ENCODE data around the gene BHLHE41.

The BHLHE41 gene

DNA sequence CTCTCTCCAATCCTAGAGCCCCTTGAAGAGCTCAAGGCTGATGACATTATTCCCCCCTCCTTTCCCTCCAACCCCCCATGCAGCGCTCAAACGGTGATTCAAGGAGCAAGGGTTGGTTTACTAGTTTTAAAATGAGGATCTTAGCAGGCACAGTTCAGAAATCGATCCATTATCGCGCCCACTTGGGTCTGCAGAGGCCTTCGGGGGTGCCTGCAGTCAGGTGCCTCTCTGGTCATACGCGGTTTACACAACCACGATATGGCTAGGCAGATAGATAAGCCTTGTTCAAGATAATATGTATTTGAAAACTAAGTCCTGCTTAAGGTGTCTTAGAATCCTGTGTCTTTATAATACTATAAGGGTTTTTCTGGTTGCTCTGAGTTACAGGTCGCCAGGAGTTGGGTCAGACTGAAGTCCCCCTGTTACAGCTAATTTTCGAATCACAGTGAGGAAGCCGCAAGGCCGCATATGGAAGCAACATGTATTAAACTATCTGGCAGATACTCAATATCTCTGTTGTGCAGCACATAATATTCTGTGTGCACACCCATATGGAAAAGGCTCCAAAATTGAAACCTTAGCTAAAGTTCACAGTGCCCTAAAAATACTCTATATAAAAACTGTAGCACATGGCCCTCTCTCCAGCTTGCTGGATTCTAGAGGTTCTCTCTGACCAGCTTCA is 10.0 kb downstream of the BHLHE41 start:
- peak overlapping the region; percentile 74 for H3K4me3 ChIP-seq (ENCODE audit: low read depth, low read length)
- TF ChIP-seq, protein P1, sequence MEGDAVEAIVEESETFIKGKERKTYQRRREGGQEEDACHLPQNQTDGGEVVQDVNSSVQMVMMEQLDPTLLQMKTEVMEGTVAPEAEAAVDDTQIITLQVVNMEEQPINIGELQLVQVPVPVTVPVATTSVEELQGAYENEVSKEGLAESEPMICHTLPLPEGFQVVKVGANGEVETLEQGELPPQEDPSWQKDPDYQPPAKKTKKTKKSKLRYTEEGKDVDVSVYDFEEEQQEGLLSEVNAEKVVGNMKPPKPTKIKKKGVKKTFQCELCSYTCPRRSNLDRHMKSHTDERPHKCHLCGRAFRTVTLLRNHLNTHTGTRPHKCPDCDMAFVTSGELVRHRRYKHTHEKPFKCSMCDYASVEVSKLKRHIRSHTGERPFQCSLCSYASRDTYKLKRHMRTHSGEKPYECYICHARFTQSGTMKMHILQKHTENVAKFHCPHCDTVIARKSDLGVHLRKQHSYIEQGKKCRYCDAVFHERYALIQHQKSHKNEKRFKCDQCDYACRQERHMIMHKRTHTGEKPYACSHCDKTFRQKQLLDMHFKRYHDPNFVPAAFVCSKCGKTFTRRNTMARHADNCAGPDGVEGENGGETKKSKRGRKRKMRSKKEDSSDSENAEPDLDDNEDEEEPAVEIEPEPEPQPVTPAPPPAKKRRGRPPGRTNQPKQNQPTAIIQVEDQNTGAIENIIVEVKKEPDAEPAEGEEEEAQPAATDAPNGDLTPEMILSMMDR (IDR thresholded peaks at IDR 0.05; ENCODE audit: insufficient read depth, low read depth, low read length, missing control alignments) = no peak
- no peak for DNase-seq (ENCODE audit: low read depth)

DNA sequence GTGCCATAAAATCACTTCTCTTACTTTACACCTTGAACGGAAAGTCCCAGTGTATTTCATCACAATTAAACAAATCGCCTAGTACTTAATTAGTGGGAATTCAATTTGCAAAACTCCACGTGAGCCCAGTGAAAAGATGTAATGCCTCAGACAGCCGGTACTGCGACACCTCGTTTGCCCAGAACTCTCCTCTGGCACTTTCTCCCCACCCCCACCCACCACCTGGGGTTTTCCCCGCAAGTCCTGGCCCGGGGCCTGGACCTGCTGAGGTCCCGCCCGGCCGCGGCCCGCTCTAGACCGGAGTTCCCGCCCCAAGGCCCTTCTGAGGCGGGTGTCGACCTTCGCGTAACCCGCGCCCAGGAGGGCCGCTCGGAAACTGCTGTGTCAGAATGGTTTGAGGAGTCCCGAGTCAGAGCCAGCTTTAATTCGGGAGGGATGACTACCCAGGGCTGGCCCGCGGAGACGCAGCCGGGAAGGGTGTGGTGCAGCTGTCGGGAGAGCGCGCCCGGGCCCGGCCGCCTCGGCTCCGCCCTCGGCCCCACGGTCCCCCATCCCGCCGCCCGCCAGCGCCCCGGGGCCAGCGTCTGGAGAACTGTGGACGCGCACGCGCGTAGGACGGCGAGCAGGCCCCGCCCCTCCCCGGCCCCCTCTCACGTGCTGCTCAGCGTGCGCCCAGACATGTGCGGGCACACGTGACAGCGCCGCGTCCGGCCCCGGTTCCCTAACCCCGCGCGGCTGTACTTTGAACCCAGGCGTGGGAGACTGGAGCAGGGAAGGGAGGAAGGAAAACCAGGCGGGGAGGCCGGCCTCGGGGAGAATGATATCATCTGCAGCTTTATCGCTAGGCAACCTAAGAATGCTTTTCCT is 10.8 kb downstream of the BHLHE41 start:
- peak overlapping the region; percentile 74 for H3K4me3 ChIP-seq (ENCODE audit: low read depth, low read length)
- TF ChIP-seq, protein P1 (IDR thresholded peaks at IDR 0.05; ENCODE audit: insufficient read depth, low read depth, low read length, missing control alignments) = peak; percentile 12
- peak; percentile 89 for DNase-seq (ENCODE audit: low read depth)

- no peak overlapping the region; the same call in 1 of the 2 replicates for H3K4me3 ChIP-seq (ENCODE audit: low read depth, low read length)
- TF ChIP-seq, protein P1 (IDR thresholded peaks at IDR 0.05; ENCODE audit: insufficient read depth, low read depth, low read length, missing control alignments) = no peak
- no peak for DNase-seq (ENCODE audit: low read depth)
Observed at GRCh38 chr12:26113181-26113654, 11.6 kb downstream of the BHLHE41 start.

- DNase-seq (ENCODE audit: low read depth) = no peak
- no peak overlapping the region for H3K4me3 ChIP-seq (ENCODE audit: low read depth, low read length)
- TF ChIP-seq, protein P1 (IDR thresholded peaks at IDR 0.05; ENCODE audit: insufficient read depth, low read depth, low read length, missing control alignments) = no peak
Observed at GRCh38 chr12:26112703-26113147, 12.1 kb downstream of the BHLHE41 start.

GRCh38 chr12:26112232-26112631 is 12.6 kb downstream of the BHLHE41 start:
- no peak overlapping the region for H3K4me3 ChIP-seq (ENCODE audit: low read depth, low read length)
- TF ChIP-seq, protein P1 (IDR thresholded peaks at IDR 0.05; ENCODE audit: insufficient read depth, low read depth, low read length, missing control alignments) = no peak
- DNase-seq (ENCODE audit: low read depth) = no peak

DNA sequence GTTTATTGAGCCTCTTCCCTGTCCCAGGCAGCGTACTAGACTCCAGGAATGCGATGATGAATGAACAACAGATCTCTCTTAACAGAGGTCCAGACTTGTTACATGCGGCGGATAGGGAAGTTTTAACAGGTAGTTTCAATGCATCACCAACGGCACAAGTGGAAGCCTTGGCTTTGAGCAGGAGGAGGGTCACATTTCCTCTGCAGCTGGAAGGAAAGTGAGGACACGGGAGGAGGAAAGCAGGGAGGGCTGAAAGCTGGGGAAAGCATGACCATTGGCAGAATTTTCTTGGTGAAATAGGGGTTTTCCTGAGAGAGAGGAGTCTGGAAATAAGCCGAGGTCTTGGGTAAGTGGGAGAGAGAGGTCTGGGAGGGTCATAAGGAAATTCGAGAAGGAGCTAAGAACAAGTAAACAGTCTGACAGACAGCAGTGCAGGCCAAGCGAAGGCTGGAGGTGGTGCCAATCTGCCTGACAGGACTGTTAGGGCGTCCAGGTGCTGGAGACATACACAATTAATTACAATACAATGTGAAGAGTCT is 15.4 kb downstream of the BHLHE41 start:
- DNase-seq (ENCODE audit: low read depth) = no peak
- TF ChIP-seq, protein P1 (IDR thresholded peaks at IDR 0.05; ENCODE audit: insufficient read depth, low read depth, low read length, missing control alignments) = no peak
- no peak overlapping the region for H3K4me3 ChIP-seq (ENCODE audit: low read depth, low read length)
